OCI-LY3 (cell line): ENCODE results near the gene CCSER1.

Experiments
- H2AFZ ChIP-seq: fragments of 200-600, 300-600 bp; shearing (Covaris generic); 2 replicates; pipeline ENCODE4 v1.6.0; 2014; ENCODE audit warnings: antibody characterized with exemption, low read depth, low read length
- H3K27ac ChIP-seq: fragments of 200-600, 300-600 bp; sonication (generic); 2 replicates; pipeline ENCODE4 v1.5.1; 2014; ENCODE audit warnings: mild to moderate bottlenecking, low read length, moderate library complexity, mixed read lengths
- H3K27me3 ChIP-seq: fragments of 200-600, 300-600 bp; sonication (generic); 2 replicates; pipeline ENCODE4 v1.6.1; 2014; ENCODE audit warnings: low read depth, low read length, mixed read lengths
- H3K36me3 ChIP-seq: fragments of 200-600, 300-600 bp; sonication (generic); replicated peaks from 2 replicates; pipeline ENCODE3; 2014; ENCODE audit warnings: low read depth, low read length, mixed read lengths
- H3K4me1 ChIP-seq: fragments of 300-600, 200-600 bp; sonication (generic); 2 replicates; pipeline ENCODE4 v1.6.1; 2014; ENCODE audit warnings: low read length, mixed read lengths
- H3K4me2 ChIP-seq: fragments of 200-600, 300-600 bp; sonication (generic); 2 replicates; pipeline ENCODE4 v1.6.1; 2014; ENCODE audit warnings: low read length, mixed read lengths
- H3K4me3 ChIP-seq: fragments of 300-600, 200-600 bp; sonication (generic); 2 replicates; pipeline ENCODE4 v1.5.1; 2014; ENCODE audit warnings: antibody characterized with exemption, mild to moderate bottlenecking, low read length, moderate library complexity
- H3K79me2 ChIP-seq: fragments of 300-600, 200-600 bp; shearing (Covaris generic); 2 replicates; pipeline ENCODE4 v1.6.1; 2014; ENCODE audit warnings: mild to moderate bottlenecking, low read length, mixed read lengths
- H3K9ac ChIP-seq: fragments of 300-600, 200-600 bp; shearing (Covaris generic); 2 replicates; pipeline ENCODE4 v1.6.0; 2014; ENCODE audit warnings: mild to moderate bottlenecking, low read length, moderate library complexity
- H3K9me3 ChIP-seq: fragments of 200-600, 300-600 bp; shearing (Covaris generic); 2 replicates; pipeline ENCODE4 v1.6.1; 2014; ENCODE audit warnings: low read length, mixed read lengths; ENCODE audit not compliant: insufficient read depth
- H4K20me1 ChIP-seq: fragments of 200-600, 300-600 bp; sonication (generic); 2 replicates; pipeline ENCODE4 v1.6.1; 2016; ENCODE audit warnings: low read length, mixed read lengths; ENCODE audit not compliant: insufficient read depth
- EZH2phosphoT487 ChIP-seq: fragments of 200-600 bp; shearing (Covaris generic); IDR thresholded peaks from 2 replicates; pipeline ENCODE4 v1.6.1; 2018; ENCODE audit warnings: antibody characterized with exemption, mixed run types, low read depth
- TF ChIP-seq, protein P1 (sequence below): fragments of 200-600, 300-600 bp; sonication (generic); IDR thresholded peaks from 2 replicates; pipeline ENCODE4 v1.5.1; 2014; ENCODE audit warnings: antibody characterized with exemption, low read length, low read depth

Gene CCSER1

DNA sequence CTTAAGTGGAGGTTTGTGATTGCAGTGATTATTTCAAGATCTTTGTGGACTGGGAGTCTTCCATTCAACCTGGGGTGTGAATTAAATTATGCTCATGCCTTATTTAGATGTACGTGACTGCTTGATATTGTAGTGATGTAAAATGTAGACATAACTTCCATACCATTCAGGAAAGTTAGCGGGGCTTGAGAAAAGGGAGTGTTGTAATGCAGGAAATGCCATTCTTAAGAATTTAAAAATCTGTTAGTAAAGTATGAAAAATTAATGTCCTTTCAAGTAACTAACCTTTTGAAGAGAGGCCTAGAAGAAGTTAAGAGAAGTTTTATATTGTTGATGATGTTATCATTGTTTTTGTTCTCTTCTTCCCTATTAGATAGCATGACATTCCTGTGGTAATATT is 318.2 kb downstream of the CCSER1 start:
- no peaks in the 10 kb centered on the region for H3K27me3 ChIP-seq
- no peak overlapping the region for H3K4me2 ChIP-seq
- no peak overlapping the region for H3K4me3 ChIP-seq
- no peaks in the 10 kb centered on the region for H3K4me1 ChIP-seq
- TF ChIP-seq, protein P1, sequence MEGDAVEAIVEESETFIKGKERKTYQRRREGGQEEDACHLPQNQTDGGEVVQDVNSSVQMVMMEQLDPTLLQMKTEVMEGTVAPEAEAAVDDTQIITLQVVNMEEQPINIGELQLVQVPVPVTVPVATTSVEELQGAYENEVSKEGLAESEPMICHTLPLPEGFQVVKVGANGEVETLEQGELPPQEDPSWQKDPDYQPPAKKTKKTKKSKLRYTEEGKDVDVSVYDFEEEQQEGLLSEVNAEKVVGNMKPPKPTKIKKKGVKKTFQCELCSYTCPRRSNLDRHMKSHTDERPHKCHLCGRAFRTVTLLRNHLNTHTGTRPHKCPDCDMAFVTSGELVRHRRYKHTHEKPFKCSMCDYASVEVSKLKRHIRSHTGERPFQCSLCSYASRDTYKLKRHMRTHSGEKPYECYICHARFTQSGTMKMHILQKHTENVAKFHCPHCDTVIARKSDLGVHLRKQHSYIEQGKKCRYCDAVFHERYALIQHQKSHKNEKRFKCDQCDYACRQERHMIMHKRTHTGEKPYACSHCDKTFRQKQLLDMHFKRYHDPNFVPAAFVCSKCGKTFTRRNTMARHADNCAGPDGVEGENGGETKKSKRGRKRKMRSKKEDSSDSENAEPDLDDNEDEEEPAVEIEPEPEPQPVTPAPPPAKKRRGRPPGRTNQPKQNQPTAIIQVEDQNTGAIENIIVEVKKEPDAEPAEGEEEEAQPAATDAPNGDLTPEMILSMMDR = no peak
- TF ChIP-seq EZH2phosphoT487 = no peak
- H3K9me3 ChIP-seq = no peaks in the 10 kb centered on the region
- H3K27ac ChIP-seq = no peak overlapping the region
- H3K79me2 ChIP-seq = no peaks in the 10 kb centered on the region
- H3K36me3 ChIP-seq = no peaks in the 10 kb centered on the region
- no peaks in the 10 kb centered on the region for H4K20me1 ChIP-seq
- H2AFZ ChIP-seq = no peak overlapping the region
- H3K9ac ChIP-seq = no peak overlapping the region

- H4K20me1 ChIP-seq = no peaks in the 10 kb centered on the region
- no peak overlapping the region for H3K27ac ChIP-seq
- H3K27me3 ChIP-seq = no peaks in the 10 kb centered on the region
- H3K79me2 ChIP-seq = no peaks in the 10 kb centered on the region
- H3K9me3 ChIP-seq = no peaks in the 10 kb centered on the region
- no peak overlapping the region for H3K4me3 ChIP-seq
- no peak overlapping the region for H3K9ac ChIP-seq
- H3K4me2 ChIP-seq = no peak overlapping the region
- H2AFZ ChIP-seq = no peak overlapping the region
- no peaks in the 10 kb centered on the region for H3K36me3 ChIP-seq
- no peak for TF ChIP-seq EZH2phosphoT487
- TF ChIP-seq, protein P1 = no peak
- no peaks in the 10 kb centered on the region for H3K4me1 ChIP-seq
Measured at GRCh38 chr4:90449626-90450025, 322.4 kb downstream of the CCSER1 start.

- no peak overlapping the region for H3K4me3 ChIP-seq
- TF ChIP-seq, protein P1 = no peak
- no peak for TF ChIP-seq EZH2phosphoT487
Measured at GRCh38 chr4:90456891-90457290, 329.7 kb downstream of the CCSER1 start.

DNA sequence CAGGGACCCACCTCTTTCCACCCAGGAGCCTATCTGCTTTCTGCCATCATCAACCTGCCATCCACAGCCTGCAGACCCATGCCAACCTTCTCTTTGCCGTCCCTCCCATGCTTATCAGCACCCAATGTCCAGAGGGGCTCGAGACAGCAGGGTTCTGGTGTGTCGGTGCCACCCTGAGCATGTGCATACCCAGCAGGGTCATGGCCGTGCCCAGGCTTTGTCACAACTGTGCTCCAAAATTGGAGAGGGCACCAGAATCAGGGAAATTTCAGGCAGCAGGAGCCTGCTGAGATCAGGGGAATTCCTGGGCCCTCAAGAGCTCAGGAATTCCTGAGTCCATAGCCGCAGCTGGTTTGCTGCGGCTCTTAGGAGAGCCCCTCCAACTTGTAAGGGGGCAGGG is 330.6 kb downstream of the CCSER1 start:
- H3K27me3 ChIP-seq = no peaks in the 10 kb centered on the region
- H3K79me2 ChIP-seq = no peaks in the 10 kb centered on the region

More at GRCh38 chr4:90456891-90457290, 329.7 kb downstream of the CCSER1 start:
- Histone ChIP-seq H3K9ac (no peak overlapping the region), H4K20me1 (no peaks in the 10 kb centered on the region), H2AFZ (no peak overlapping the region), H3K36me3 (no peaks in the 10 kb centered on the region), H3K27me3 (no peaks in the 10 kb centered on the region), H3K4me1 (no peaks in the 10 kb centered on the region), H3K9me3 (no peaks in the 10 kb centered on the region), H3K79me2 (no peaks in the 10 kb centered on the region), H3K4me2 (no peak overlapping the region), H3K27ac (no peak overlapping the region)

More for the DNA sequence above, 330.6 kb downstream of the CCSER1 start:
- no peaks in the 10 kb centered on the region for H4K20me1 ChIP-seq
- H3K4me1 ChIP-seq = no peaks in the 10 kb centered on the region
- H3K27ac ChIP-seq = no peak overlapping the region
- no peak overlapping the region for H3K4me2 ChIP-seq
- TF ChIP-seq EZH2phosphoT487 = no peak
- TF ChIP-seq, protein P1 = no peak
- no peak overlapping the region for H2AFZ ChIP-seq
- H3K36me3 ChIP-seq = no peaks in the 10 kb centered on the region
- H3K9me3 ChIP-seq = no peaks in the 10 kb centered on the region
- H3K4me3 ChIP-seq = no peak overlapping the region
- no peak overlapping the region for H3K9ac ChIP-seq
